ENCODE results near the gene CALML6.

The CALML6 gene

GRCh38 chr1:1956586-1957532 lies 41.8 kb downstream of the CALML6 start:
- no peaks in the 10 kb centered on the region for H3K4me1 ChIP-seq
- no peak overlapping the region for H3K4me3 ChIP-seq (ENCODE audit: low read depth, low read length)
- no peaks in the 10 kb centered on the region for H3K36me3 ChIP-seq
- DNase-seq, result no peak
- TF ChIP-seq CTCF (IDR thresholded peaks at IDR 0.05; ENCODE audit: low read depth, low read length), result no peak
- peaks cover 19% of the 10 kb centered on the region for H3K27me3 ChIP-seq
- H3K9me3 ChIP-seq, result no peaks in the 10 kb centered on the region

DNA sequence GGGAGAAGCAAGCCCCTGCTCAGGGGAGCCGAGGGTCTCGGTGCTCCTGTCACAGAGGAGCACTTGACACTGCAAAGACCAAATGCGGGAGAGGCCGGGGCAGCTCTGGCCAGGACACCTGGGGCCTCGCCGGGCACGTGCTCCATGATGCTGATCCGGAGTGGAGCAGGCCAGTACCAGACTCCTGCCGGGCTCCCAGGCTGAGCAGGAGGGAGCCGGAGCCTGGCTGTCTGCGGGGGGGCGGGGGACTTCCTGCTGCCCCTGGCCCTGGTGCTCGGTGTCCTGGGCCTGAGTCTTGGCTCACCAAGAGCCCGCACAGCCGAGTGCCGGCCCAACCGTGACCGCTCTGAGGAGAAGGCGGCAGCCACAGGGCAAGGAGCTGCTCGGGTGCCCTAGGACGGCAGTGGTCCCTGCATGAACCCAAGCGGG lies 42.5 kb downstream of the CALML6 start:
- H3K4me3 ChIP-seq (ENCODE audit: low read depth, low read length), result no peak overlapping the region
- TF ChIP-seq CTCF (IDR thresholded peaks at IDR 0.05; ENCODE audit: low read depth, low read length), result no peak
- no peaks in the 10 kb centered on the region for H3K36me3 ChIP-seq
- H3K4me1 ChIP-seq, result no peaks in the 10 kb centered on the region
- peaks cover 23% of the 10 kb centered on the region for H3K27me3 ChIP-seq
- no peaks in the 10 kb centered on the region for H3K9me3 ChIP-seq
- no peak for DNase-seq

GRCh38 chr1:1958071-1958541 lies 43.0 kb downstream of the CALML6 start:
- Histone ChIP-seq H3K36me3 (no peaks in the 10 kb centered on the region), H3K27me3 (peaks cover 27% of the 10 kb centered on the region), H3K9me3 (no peaks in the 10 kb centered on the region), H3K4me1 (no peaks in the 10 kb centered on the region), H3K4me3 (ENCODE audit: low read depth, low read length) (no peak overlapping the region)
- no peak for TF ChIP-seq CTCF (IDR thresholded peaks at IDR 0.05; ENCODE audit: low read depth, low read length)
- no peak for DNase-seq

- H3K4me3 ChIP-seq (ENCODE audit: low read depth, low read length), result no peak overlapping the region; the same call in 1 of the 2 replicates
- TF ChIP-seq CTCF (IDR thresholded peaks at IDR 0.05; ENCODE audit: low read depth, low read length), result no peak
Observed at GRCh38 chr1:1959459-1959839, 44.4 kb downstream of the CALML6 start.

GRCh38 chr1:1959840-1960479 lies 44.9 kb downstream of the CALML6 start:
- Histone ChIP-seq H3K4me1 (no peaks in the 10 kb centered on the region), H3K4me3 (ENCODE audit: low read depth, low read length) (peak overlapping the region; percentile 34), H3K27me3 (peaks cover 43% of the 10 kb centered on the region), H3K36me3 (no peaks in the 10 kb centered on the region), H3K9me3 (no peaks in the 10 kb centered on the region)
- peak; percentile 91 for TF ChIP-seq CTCF (IDR thresholded peaks at IDR 0.05; ENCODE audit: low read depth, low read length)
- peak; percentile 93 for DNase-seq

More at GRCh38 chr1:1959459-1959839, 44.4 kb downstream of the CALML6 start:
- Histone ChIP-seq H3K4me1 (no peaks in the 10 kb centered on the region), H3K27me3 (peaks cover 38% of the 10 kb centered on the region), H3K9me3 (no peaks in the 10 kb centered on the region), H3K36me3 (no peaks in the 10 kb centered on the region)
- DNase-seq, result no peak
